Measurements from ENCODE around the gene MAGI2.

Gene MAGI2

GRCh38 chr7:78953090-78953489 is 500.4 kb downstream of the MAGI2 start:
- no peak for DNase-seq (ENCODE audit: low read depth in 3 of 3)

- DNase-seq (ENCODE audit: low read depth in 3 of 3) = no peak
Observed at GRCh38 chr7:78939669-78940068, 513.8 kb downstream of the MAGI2 start.

- DNase-seq (ENCODE audit: low read depth in 3 of 3) = no peak
Observed at GRCh38 chr7:78924581-78924980, 528.9 kb downstream of the MAGI2 start.

- DNase-seq (ENCODE audit: low read depth in 3 of 3) = no peak
Observed at GRCh38 chr7:78912781-78913180, 540.7 kb downstream of the MAGI2 start.

- no peak for DNase-seq (ENCODE audit: low read depth in 3 of 3)
Observed at GRCh38 chr7:78906735-78907134, 546.7 kb downstream of the MAGI2 start.

GRCh38 chr7:78905436-78905835 is 548.0 kb downstream of the MAGI2 start:
- DNase-seq (ENCODE audit: low read depth in 3 of 3) = no peak

- no peak for DNase-seq (ENCODE audit: low read depth in 3 of 3)
Observed at GRCh38 chr7:78904983-78905382, 548.5 kb downstream of the MAGI2 start.

- DNase-seq (ENCODE audit: low read depth in 3 of 3) = no peak
Observed at GRCh38 chr7:78901566-78901965, 551.9 kb downstream of the MAGI2 start.

GRCh38 chr7:78900806-78901205 is 552.7 kb downstream of the MAGI2 start:
- DNase-seq (ENCODE audit: low read depth in 3 of 3) = no peak

- no peak for DNase-seq (ENCODE audit: low read depth in 3 of 3)
Observed at GRCh38 chr7:78895393-78895792, 558.1 kb downstream of the MAGI2 start.

- DNase-seq (ENCODE audit: low read depth in 3 of 3) = no peak
Observed at GRCh38 chr7:78879206-78879605, 574.3 kb downstream of the MAGI2 start.

GRCh38 chr7:78873117-78873516 is 580.4 kb downstream of the MAGI2 start:
- DNase-seq (ENCODE audit: low read depth in 3 of 3) = no peak

GRCh38 chr7:78864339-78864738 is 589.1 kb downstream of the MAGI2 start:
- DNase-seq (ENCODE audit: low read depth in 3 of 3) = no peak

GRCh38 chr7:78863281-78863680 is 590.2 kb downstream of the MAGI2 start:
- DNase-seq (ENCODE audit: low read depth in 3 of 3) = no peak

GRCh38 chr7:78862411-78862900 is 591.0 kb downstream of the MAGI2 start:
- no peak for DNase-seq (ENCODE audit: low read depth in 3 of 3)

- no peak for DNase-seq (ENCODE audit: low read depth in 3 of 3)
Observed at GRCh38 chr7:78852951-78853350, 600.5 kb downstream of the MAGI2 start.

GRCh38 chr7:78850093-78850740 is 603.2 kb downstream of the MAGI2 start:
- no peak for DNase-seq (ENCODE audit: low read depth in 3 of 3)

- DNase-seq (ENCODE audit: low read depth in 3 of 3) = no peak
Observed at GRCh38 chr7:78845155-78845554, 608.3 kb downstream of the MAGI2 start.

GRCh38 chr7:78842068-78842467 is 611.4 kb downstream of the MAGI2 start:
- no peak for DNase-seq (ENCODE audit: low read depth in 3 of 3)

- no peak for DNase-seq (ENCODE audit: low read depth in 3 of 3)
Observed at GRCh38 chr7:78835897-78836296, 617.6 kb downstream of the MAGI2 start.

- no peak for DNase-seq (ENCODE audit: low read depth in 3 of 3)
Observed at GRCh38 chr7:78828317-78828716, 625.1 kb downstream of the MAGI2 start.

- DNase-seq (ENCODE audit: low read depth in 3 of 3) = no peak
Observed at GRCh38 chr7:78803501-78804127, 649.9 kb downstream of the MAGI2 start.

- no peak for DNase-seq (ENCODE audit: low read depth in 3 of 3)
Observed at GRCh38 chr7:78794101-78794500, 659.4 kb downstream of the MAGI2 start.

- DNase-seq (ENCODE audit: low read depth in 3 of 3) = no peak
Observed at GRCh38 chr7:78792624-78793023, 660.8 kb downstream of the MAGI2 start.
